GM18517 (cell line): ENCODE measurements around the gene MUC5B.
"Not testable (repeated sequence)": the region's sequence is repeated elsewhere in the genome, so short reads cannot be mapped to it uniquely, and the experiment has no call there.

Experiments used
- ATAC-seq: cut with Tn5 transposase; IDR thresholded peaks from one replicate; pipeline ENCODE4 v1.9.1; 2021; ENCODE audit warnings: mild to moderate bottlenecking, moderate library complexity; ENCODE audit not compliant: unreplicated experiment

Gene MUC5B

GRCh38 chr11:1222491-1223345, at the start of gene MUC5B:
Gene MUC5B (plus strand): TSS chr11:1223066. CDS start chr11:1223124, 58 bp downstream.
- no peak for ATAC-seq

- ATAC-seq: not testable (repeated sequence)
Measured at GRCh38 chr11:1173396-1173795, 49.5 kb upstream of the MUC5B start.

- no peak for ATAC-seq
Measured at GRCh38 chr11:1174441-1175370, 48.2 kb upstream of the MUC5B start.

GRCh38 chr11:1175461-1176223, 47.2 kb upstream of the MUC5B start:
- no peak for ATAC-seq

- ATAC-seq: no peak
Measured at GRCh38 chr11:1176224-1177019, 46.4 kb upstream of the MUC5B start.

GRCh38 chr11:1177020-1177770, 45.7 kb upstream of the MUC5B start:
- ATAC-seq: no peak

GRCh38 chr11:1177771-1178090, 45.1 kb upstream of the MUC5B start:
- ATAC-seq: no peak

GRCh38 chr11:1178201-1178885, 44.5 kb upstream of the MUC5B start:
- no peak for ATAC-seq

GRCh38 chr11:1178906-1179305, 44.0 kb upstream of the MUC5B start:
- no peak for ATAC-seq

GRCh38 chr11:1179641-1180040, 43.2 kb upstream of the MUC5B start:
- no peak for ATAC-seq

GRCh38 chr11:1180171-1180570, 42.7 kb upstream of the MUC5B start:
- no peak for ATAC-seq

GRCh38 chr11:1180947-1181391, 41.9 kb upstream of the MUC5B start:
- ATAC-seq: no peak

- ATAC-seq: no peak
Measured at GRCh38 chr11:1181420-1181819, 41.4 kb upstream of the MUC5B start.

- no peak for ATAC-seq
Measured at GRCh38 chr11:1181853-1182535, 40.9 kb upstream of the MUC5B start.

GRCh38 chr11:1184139-1184538, 38.7 kb upstream of the MUC5B start:
- not testable (repeated sequence) for ATAC-seq

GRCh38 chr11:1188451-1189130, 34.3 kb upstream of the MUC5B start:
- ATAC-seq: not testable (repeated sequence)

- ATAC-seq: not testable (repeated sequence)
Measured at GRCh38 chr11:1189816-1190215, 33.0 kb upstream of the MUC5B start.
